ENCODE results near the gene POLR2F.
"Not testable (repeated sequence)": the region's sequence is repeated elsewhere in the genome, so short reads cannot be mapped to it uniquely, and the experiment has no call there.

POLR2F gene

GRCh38 chr22:37925330-37925729 lies 28.2 kb upstream of the POLR2F start:
- DNase-seq (ENCODE audit: low read depth in 1 of 2, low spot score in 1 of 2), result no peak

- no peak for DNase-seq (ENCODE audit: low read depth in 1 of 2, low spot score in 1 of 2)
Observed at GRCh38 chr22:37925767-37926166, 27.7 kb upstream of the POLR2F start.

- no peak for DNase-seq (ENCODE audit: low read depth in 1 of 2, low spot score in 1 of 2)
Observed at GRCh38 chr22:37926358-37926757, 27.1 kb upstream of the POLR2F start.

- DNase-seq (ENCODE audit: low read depth in 1 of 2, low spot score in 1 of 2), result no peak
Observed at GRCh38 chr22:37926771-37927636, 26.5 kb upstream of the POLR2F start.

- no peak for DNase-seq (ENCODE audit: low read depth in 1 of 2, low spot score in 1 of 2)
Observed at GRCh38 chr22:37927637-37927936, 25.9 kb upstream of the POLR2F start.

- no peak for DNase-seq (ENCODE audit: low read depth in 1 of 2, low spot score in 1 of 2)
Observed at GRCh38 chr22:37929390-37929789, 24.1 kb upstream of the POLR2F start.

GRCh38 chr22:37930270-37930951 lies 23.1 kb upstream of the POLR2F start:
- no peak for DNase-seq (ENCODE audit: low read depth in 1 of 2, low spot score in 1 of 2)

- no peak for DNase-seq (ENCODE audit: low read depth in 1 of 2, low spot score in 1 of 2)
Observed at GRCh38 chr22:37930952-37931440, 22.5 kb upstream of the POLR2F start.

- no peak for DNase-seq (ENCODE audit: low read depth in 1 of 2, low spot score in 1 of 2)
Observed at GRCh38 chr22:37931893-37932389, 21.6 kb upstream of the POLR2F start.

- DNase-seq (ENCODE audit: low read depth in 1 of 2, low spot score in 1 of 2), result no peak
Observed at GRCh38 chr22:37932401-37932800, 21.1 kb upstream of the POLR2F start.

- no peak for DNase-seq (ENCODE audit: low read depth in 1 of 2, low spot score in 1 of 2)
Observed at GRCh38 chr22:37932821-37933578, 20.5 kb upstream of the POLR2F start.

GRCh38 chr22:37933711-37934376 lies 19.7 kb upstream of the POLR2F start:
- peak; percentile 61 to 76 for DNase-seq (ENCODE audit: low read depth in 1 of 2, low spot score in 1 of 2)

GRCh38 chr22:37940698-37941376 lies 12.7 kb upstream of the POLR2F start:
- no peak for DNase-seq (ENCODE audit: low read depth in 1 of 2, low spot score in 1 of 2)

- no peak for DNase-seq (ENCODE audit: low read depth in 1 of 2, low spot score in 1 of 2)
Observed at GRCh38 chr22:37942133-37942532, 11.4 kb upstream of the POLR2F start.

- DNase-seq (ENCODE audit: low read depth in 1 of 2, low spot score in 1 of 2), result no peak
Observed at GRCh38 chr22:37943136-37943824, 10.2 kb upstream of the POLR2F start.

GRCh38 chr22:37943825-37944198 lies 9.7 kb upstream of the POLR2F start:
- DNase-seq (ENCODE audit: low read depth in 1 of 2, low spot score in 1 of 2), result no peak

GRCh38 chr22:37944423-37944822 lies 9.1 kb upstream of the POLR2F start:
- DNase-seq (ENCODE audit: low read depth in 1 of 2, low spot score in 1 of 2), result not testable (repeated sequence)

- DNase-seq (ENCODE audit: low read depth in 1 of 2, low spot score in 1 of 2), result not testable (repeated sequence)
Observed at GRCh38 chr22:37947142-37947795, 6.2 kb upstream of the POLR2F start.

- DNase-seq (ENCODE audit: low read depth in 1 of 2, low spot score in 1 of 2), result no peak
Observed at GRCh38 chr22:37951305-37951704, 2.2 kb upstream of the POLR2F start.

Data from stimulated activated CD4-positive, alpha-beta T cell treated with anti-CD3 and anti-CD28 coated beads, Interleukin-15, amount 100 ng/mL, for 1 hour (primary cell).